ENCODE measurements around the gene GNAI1.

The GNAI1 gene

GRCh38 chr7:80231707-80232106 is 97.1 kb downstream of the GNAI1 start:
- no peak for TF ChIP-seq CTCF (conservative IDR thresholded peaks at IDR 0.05; ENCODE audit: low read depth)
- CTCF ChIA-PET, result no interaction called here
- DNase-seq (ENCODE audit: low spot score), result peak; percentile 39
- POLR2A ChIA-PET (ENCODE audit: low non-redundant PET), result no interaction called here
- H3K27ac ChIP-seq, result no peak overlapping the region

- CTCF ChIA-PET, result interaction anchor here (0.5 to 0.8 kb wide), 2 partner anchors 20 to 159 kb away, joined by 5 read pairs; no protein-coding TSS in a partner anchor
- no peak overlapping the region for H3K27ac ChIP-seq
- no peak for DNase-seq (ENCODE audit: low spot score)
- POLR2A ChIA-PET (ENCODE audit: low non-redundant PET), result no interaction called here
- TF ChIP-seq CTCF (conservative IDR thresholded peaks at IDR 0.05; ENCODE audit: low read depth), result no peak
Measured at GRCh38 chr7:80232979-80233724, 98.5 kb downstream of the GNAI1 start.

- no peak for TF ChIP-seq CTCF (conservative IDR thresholded peaks at IDR 0.05; ENCODE audit: low read depth)
- H3K27ac ChIP-seq, result no peak overlapping the region
- DNase-seq (ENCODE audit: low spot score), result no peak
- CTCF ChIA-PET, result no interaction called here
- POLR2A ChIA-PET (ENCODE audit: low non-redundant PET), result no interaction called here
Measured at GRCh38 chr7:80235334-80235733, 100.7 kb downstream of the GNAI1 start.

- ChIA-PET POLR2A (ENCODE audit: low non-redundant PET) (no interaction called here), CTCF (no interaction called here)
- no peak for TF ChIP-seq CTCF (conservative IDR thresholded peaks at IDR 0.05; ENCODE audit: low read depth)
- no peak overlapping the region for H3K27ac ChIP-seq
- DNase-seq (ENCODE audit: low spot score), result no peak
Measured at GRCh38 chr7:80236681-80237080, 102.0 kb downstream of the GNAI1 start.

GRCh38 chr7:80240265-80241025 is 105.8 kb downstream of the GNAI1 start:
- CTCF ChIA-PET, result no interaction called here
- H3K27ac ChIP-seq, result no peak overlapping the region
- POLR2A ChIA-PET (ENCODE audit: low non-redundant PET), result no interaction called here
- TF ChIP-seq CTCF (conservative IDR thresholded peaks at IDR 0.05; ENCODE audit: low read depth), result no peak
- no peak for DNase-seq (ENCODE audit: low spot score)

- no peak for TF ChIP-seq CTCF (conservative IDR thresholded peaks at IDR 0.05; ENCODE audit: low read depth)
- POLR2A ChIA-PET (ENCODE audit: low non-redundant PET), result no interaction called here
- CTCF ChIA-PET, result interaction anchor here (0.5 to 0.6 kb wide), 2 partner anchors 45 to 71 kb away, joined by 3 read pairs; no protein-coding TSS in a partner anchor
- H3K27ac ChIP-seq, result no peak overlapping the region
- no peak for DNase-seq (ENCODE audit: low spot score)
Measured at GRCh38 chr7:80241671-80242070, 107.0 kb downstream of the GNAI1 start.
